Measurements from ENCODE around the gene TDRD1.

DNA sequence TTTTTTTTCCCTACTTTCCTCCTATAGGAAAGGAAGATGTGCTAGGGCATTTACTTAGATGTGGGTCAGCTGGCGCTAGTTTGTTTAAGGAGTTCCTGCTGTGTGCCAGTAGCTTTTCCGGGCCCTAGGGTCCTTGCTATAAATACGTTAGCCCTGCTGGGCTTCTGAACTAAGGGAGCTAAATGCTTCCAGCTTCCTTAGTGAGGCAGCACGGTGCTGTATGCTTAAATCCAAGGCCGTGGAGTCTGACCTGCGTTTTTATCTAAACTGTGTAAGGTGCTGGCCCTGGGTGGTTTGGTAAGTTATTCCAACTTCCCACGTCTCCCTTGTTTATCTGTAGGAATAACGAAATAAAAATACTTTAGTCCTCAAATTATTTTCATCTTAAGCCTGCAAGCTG, 594 bp downstream of the TDRD1 start:
- TF ChIP-seq CTCF (IDR thresholded peaks at IDR 0.05): no peak
- TF ChIP-seq POLR2A (IDR thresholded peaks at IDR 0.05): no peak
- TF ChIP-seq EP300 (IDR thresholded peaks at IDR 0.05): no peak
